OCI-LY7 (cell line): ENCODE results near the gene LMOD2. TPM values are rescaled to one million over a fixed set of nuclear protein-coding genes. Genes with fewer than 3 reads are reported as not detected.

ENCODE experiments used
- BruUV-seq: library from RNA; stranded (reverse); fragments of 400-500 nt; replicated peaks from 2 replicates; lab custom pipeline; 2021; lab: Mats Ljungman, UMichigan
- CTCF ChIA-PET: fragments of 300-600 bp; sonication (Branson Sonifier 250); formaldehyde crosslinking; loops from one replicate; lab custom pipeline; 2022; ENCODE audit warnings: antibody characterized with exemption; ENCODE audit not compliant: unreplicated experiment; lab: Charles Lee
- POLR2A ChIA-PET: fragments of 300-600 bp; sonication (Branson Sonifier 250); formaldehyde crosslinking; loops from one replicate; lab custom pipeline; 2022; ENCODE audit warnings: antibody characterized with exemption; lab: Charles Lee
- DNase-seq: peaks from one replicate; pipeline ENCODE4 v3.0.0-alpha.2; 2015; ENCODE audit warnings: low spot score
- H2AFZ ChIP-seq: fragments of 200-600 bp; sonication (generic), shearing (Covaris generic); 2 replicates; pipeline ENCODE4 v1.6.1; 2014; ENCODE audit warnings: mild to moderate bottlenecking, antibody characterized with exemption, low read length, moderate library complexity
- H3K27ac ChIP-seq: fragments of 200-600 bp; sonication (generic); 2 replicates; pipeline ENCODE4 v1.5.1; 2014; ENCODE audit warnings: mixed run types, low read depth, mild to moderate bottlenecking, moderate library complexity, low read length, inconsistent platforms; ENCODE audit not compliant: poor library complexity, severe bottlenecking
- H3K36me3 ChIP-seq: fragments of 200-600 bp; sonication (generic); 2 replicates; pipeline ENCODE4 v1.6.1; 2014; ENCODE audit warnings: mild to moderate bottlenecking, antibody characterized with exemption, low read length, moderate library complexity, mixed read lengths; ENCODE audit not compliant: insufficient read depth
- H3K4me1 ChIP-seq: fragments of 200-600 bp; sonication (generic); 2 replicates; pipeline ENCODE4 v1.5.1; 2014; ENCODE audit warnings: mild to moderate bottlenecking, low read length; ENCODE audit not compliant: insufficient read depth, poor library complexity, severe bottlenecking
- H3K4me2 ChIP-seq: fragments of 200-600 bp; sonication (generic); 2 replicates; pipeline ENCODE4 v1.6.1; 2014; ENCODE audit warnings: mild to moderate bottlenecking, low read length
- H3K4me3 ChIP-seq: fragments of 200-600 bp; sonication (generic); 2 replicates; pipeline ENCODE4 v1.5.1; 2014; ENCODE audit warnings: mild to moderate bottlenecking, low read depth, low read length; ENCODE audit not compliant: poor library complexity, severe bottlenecking
- H3K79me2 ChIP-seq: fragments of 200-600 bp; sonication (generic); 2 replicates; pipeline ENCODE4 v1.6.1; 2016; ENCODE audit warnings: low read depth, mild to moderate bottlenecking, low read length, moderate library complexity, mixed read lengths; ENCODE audit not compliant: insufficient read depth
- H3K9me2 ChIP-seq: fragments of 200-600 bp; sonication (generic); 2 replicates; pipeline ENCODE4 v1.6.1; 2016; ENCODE audit warnings: mild to moderate bottlenecking, low read length, mixed read lengths; ENCODE audit not compliant: insufficient read depth
- H3K9me3 ChIP-seq: fragments of 200-600 bp; sonication (generic); 2 replicates; pipeline ENCODE4 v1.6.1; 2014; ENCODE audit warnings: mild to moderate bottlenecking, mixed run types, low read length, mixed read lengths
- H4K20me1 ChIP-seq: fragments of 200-600 bp; sonication (generic); 2 replicates; pipeline ENCODE4 v1.6.1; 2014; ENCODE audit warnings: mild to moderate bottlenecking, antibody characterized with exemption, low read length, moderate library complexity, mixed read lengths; ENCODE audit not compliant: insufficient read depth
- EZH2phosphoT487 ChIP-seq: fragments of 200-600 bp; sonication (generic); IDR thresholded peaks from 2 replicates; pipeline ENCODE4 v1.6.1; 2018; ENCODE audit warnings: low read depth, borderline replicate concordance, mild to moderate bottlenecking, mixed run types, antibody characterized with exemption, low read length, moderate library complexity, mixed read lengths
- intact Hi-C: fragments of 100-400 bp; cut with micrococcal nuclease; formaldehyde crosslinking; loops from one replicate; pipeline ENCODE4 v1.10.0; 2022; ENCODE audit not compliant: unreplicated experiment
- total RNA-seq, 2 experiments: library from RNA; depleted of rRNA in 1 of 2; stranded (reverse); fragments of >200 nt in 1 of 2; shearing (Covaris generic) in 1 of 2; gene quantifications; 2 replicates each; pipeline ENCODE4 v1.2.3, GENCODE V29; 2014 to 2022
- TF ChIP-seq, protein P1 (sequence below): fragments of 200-600 bp; sonication (generic); conservative IDR thresholded peaks from 2 replicates; pipeline ENCODE4 v1.5.1; 2014; ENCODE audit warnings: mild to moderate bottlenecking, antibody characterized with exemption, low read length, moderate library complexity, mixed read lengths

LMOD2 gene
- total RNA-seq, 2 experiments from 2014 or later: not detected

DNA sequence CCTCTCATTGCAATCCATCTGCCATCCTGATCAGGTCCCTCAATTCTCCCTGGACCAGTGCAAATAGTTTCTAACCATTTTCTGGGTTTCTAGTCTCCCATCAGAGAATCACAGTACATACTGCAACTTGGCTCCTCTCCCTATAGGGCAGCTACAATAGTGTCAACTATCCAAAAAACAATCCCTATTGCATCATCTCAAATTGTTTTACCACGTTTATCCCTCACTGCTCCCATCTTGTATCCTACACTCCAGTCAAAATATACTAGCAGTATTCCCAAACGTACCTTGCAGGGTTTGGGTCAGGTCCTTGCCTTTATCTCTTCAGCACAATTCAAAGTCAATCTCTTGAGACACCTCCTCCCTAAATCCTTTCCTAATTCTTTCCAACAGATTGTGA, 30.4 kb upstream of the LMOD2 start:
- Histone ChIP-seq H3K27ac (no peak overlapping the region), H2AFZ (no peak overlapping the region), H3K9me2 (no peaks in the 10 kb centered on the region), H3K9me3 (no peaks in the 10 kb centered on the region), H3K4me1 (no peaks in the 10 kb centered on the region), H3K36me3 (no peaks in the 10 kb centered on the region), H3K4me3 (no peak overlapping the region), H3K79me2 (no peaks in the 10 kb centered on the region), H4K20me1 (no peaks in the 10 kb centered on the region), H3K4me2 (no peak overlapping the region)
- ChIA-PET POLR2A (interaction anchor here (1.3 to 1.6 kb wide), 3 partner anchors 11 to 110 kb away, joined by 3 to 12 read pairs (median 3); no protein-coding TSS in a partner anchor), CTCF (no interaction called here)
- intact Hi-C loops: no loop called here
- BruUV-seq: no TSS peak
- DNase-seq: no peak
- TF ChIP-seq, protein P1, sequence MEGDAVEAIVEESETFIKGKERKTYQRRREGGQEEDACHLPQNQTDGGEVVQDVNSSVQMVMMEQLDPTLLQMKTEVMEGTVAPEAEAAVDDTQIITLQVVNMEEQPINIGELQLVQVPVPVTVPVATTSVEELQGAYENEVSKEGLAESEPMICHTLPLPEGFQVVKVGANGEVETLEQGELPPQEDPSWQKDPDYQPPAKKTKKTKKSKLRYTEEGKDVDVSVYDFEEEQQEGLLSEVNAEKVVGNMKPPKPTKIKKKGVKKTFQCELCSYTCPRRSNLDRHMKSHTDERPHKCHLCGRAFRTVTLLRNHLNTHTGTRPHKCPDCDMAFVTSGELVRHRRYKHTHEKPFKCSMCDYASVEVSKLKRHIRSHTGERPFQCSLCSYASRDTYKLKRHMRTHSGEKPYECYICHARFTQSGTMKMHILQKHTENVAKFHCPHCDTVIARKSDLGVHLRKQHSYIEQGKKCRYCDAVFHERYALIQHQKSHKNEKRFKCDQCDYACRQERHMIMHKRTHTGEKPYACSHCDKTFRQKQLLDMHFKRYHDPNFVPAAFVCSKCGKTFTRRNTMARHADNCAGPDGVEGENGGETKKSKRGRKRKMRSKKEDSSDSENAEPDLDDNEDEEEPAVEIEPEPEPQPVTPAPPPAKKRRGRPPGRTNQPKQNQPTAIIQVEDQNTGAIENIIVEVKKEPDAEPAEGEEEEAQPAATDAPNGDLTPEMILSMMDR: no peak
- no peak for TF ChIP-seq EZH2phosphoT487

DNA sequence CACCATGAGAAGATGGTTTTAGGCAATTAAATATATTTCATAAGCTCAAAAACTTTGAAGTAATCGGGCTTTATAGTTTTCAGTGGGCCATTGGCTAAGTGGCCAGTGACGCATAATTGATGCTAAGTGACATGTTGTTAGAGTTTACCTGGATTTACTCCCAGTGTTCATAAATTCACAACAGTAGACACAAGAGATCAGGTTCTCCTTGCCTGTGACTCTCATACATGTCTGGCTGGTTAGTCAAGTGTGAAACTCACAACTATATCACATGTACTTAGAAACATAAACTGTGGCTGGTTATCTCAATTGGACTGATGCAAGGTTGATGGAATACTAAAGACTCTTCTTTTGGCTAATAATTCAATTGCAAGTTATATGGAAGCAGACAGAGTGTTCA, 27.8 kb upstream of the LMOD2 start:
- no peak overlapping the region for H3K4me3 ChIP-seq
- H2AFZ ChIP-seq: no peak overlapping the region
- no TSS peak for BruUV-seq
- H3K4me2 ChIP-seq: no peak overlapping the region
- intact Hi-C loops: no loop called here
- no peaks in the 10 kb centered on the region for H3K79me2 ChIP-seq
- POLR2A ChIA-PET: no interaction called here
- CTCF ChIA-PET: no interaction called here
- H3K9me3 ChIP-seq: no peaks in the 10 kb centered on the region
- H3K36me3 ChIP-seq: no peaks in the 10 kb centered on the region
- H3K27ac ChIP-seq: no peak overlapping the region
- no peaks in the 10 kb centered on the region for H4K20me1 ChIP-seq
- no peak for DNase-seq
- no peaks in the 10 kb centered on the region for H3K4me1 ChIP-seq
- TF ChIP-seq, protein P1: no peak
- no peak for TF ChIP-seq EZH2phosphoT487
- H3K9me2 ChIP-seq: no peaks in the 10 kb centered on the region

DNA sequence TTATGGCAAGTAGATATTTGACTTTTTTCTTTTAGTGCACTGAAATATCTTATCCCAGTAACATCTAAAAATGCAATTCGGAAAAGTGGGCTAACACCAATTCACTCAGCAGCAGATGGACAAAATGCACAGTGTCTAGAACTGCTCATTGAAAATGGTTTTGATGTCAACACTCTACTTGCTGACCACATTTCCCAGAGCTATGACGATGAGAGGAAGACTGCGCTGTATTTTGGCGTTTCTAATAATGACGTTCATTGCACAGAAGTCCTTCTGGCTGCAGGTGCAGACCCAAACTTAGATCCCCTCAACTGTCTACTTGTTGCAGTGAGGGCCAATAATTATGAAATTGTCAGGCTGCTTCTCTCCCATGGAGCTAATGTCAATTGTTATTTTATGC, 26.8 kb upstream of the LMOD2 start:
- Histone ChIP-seq H3K79me2 (no peaks in the 10 kb centered on the region), H3K36me3 (no peaks in the 10 kb centered on the region), H3K4me3 (no peak overlapping the region), H4K20me1 (no peaks in the 10 kb centered on the region), H3K4me1 (no peaks in the 10 kb centered on the region), H3K4me2 (no peak overlapping the region), H3K9me2 (no peaks in the 10 kb centered on the region), H3K9me3 (no peaks in the 10 kb centered on the region), H2AFZ (no peak overlapping the region), H3K27ac (no peak overlapping the region)
- CTCF ChIA-PET: no interaction called here
- POLR2A ChIA-PET: no interaction called here
- no peak for TF ChIP-seq EZH2phosphoT487
- TF ChIP-seq, protein P1: no peak
- BruUV-seq: no TSS peak
- intact Hi-C loops: no loop called here
- no peak for DNase-seq
